NB4 (cell line): ENCODE measurements around the gene NEU4.

ENCODE experiments used
- MYC ChIP-seq: IDR thresholded peaks from 2 replicates; pipeline ENCODE4 v1.6.1; 2011; ENCODE audit warnings: low read depth, low read length
- POLR2A ChIP-seq: IDR thresholded peaks from 2 replicates; pipeline ENCODE4 v1.6.1; 2011; ENCODE audit warnings: mild to moderate bottlenecking; ENCODE audit not compliant: insufficient read length; ENCODE audit errors: extremely low read depth
- TF ChIP-seq, protein P1 (sequence below): IDR thresholded peaks from one replicate; pipeline ENCODE4 v1.5.1; 2012; ENCODE audit warnings: low read depth, low read length
- TF ChIP-seq, protein P2 (sequence below): IDR thresholded peaks from 2 replicates; pipeline ENCODE4 v1.6.1; 2011; ENCODE audit warnings: low read depth, low read length

DNA sequence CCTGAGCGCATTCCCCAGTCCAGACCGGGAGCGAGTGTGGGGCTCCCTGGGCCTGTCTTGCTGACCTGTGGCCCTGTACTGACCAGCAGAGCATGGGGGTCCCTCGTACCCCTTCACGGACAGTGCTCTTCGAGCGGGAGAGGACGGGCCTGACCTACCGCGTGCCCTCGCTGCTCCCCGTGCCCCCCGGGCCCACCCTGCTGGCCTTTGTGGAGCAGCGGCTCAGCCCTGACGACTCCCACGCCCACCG, 5.3 kb downstream of the NEU4 start:
- TF ChIP-seq POLR2A (no peak), MYC (no peak)
- TF ChIP-seq, protein P1, sequence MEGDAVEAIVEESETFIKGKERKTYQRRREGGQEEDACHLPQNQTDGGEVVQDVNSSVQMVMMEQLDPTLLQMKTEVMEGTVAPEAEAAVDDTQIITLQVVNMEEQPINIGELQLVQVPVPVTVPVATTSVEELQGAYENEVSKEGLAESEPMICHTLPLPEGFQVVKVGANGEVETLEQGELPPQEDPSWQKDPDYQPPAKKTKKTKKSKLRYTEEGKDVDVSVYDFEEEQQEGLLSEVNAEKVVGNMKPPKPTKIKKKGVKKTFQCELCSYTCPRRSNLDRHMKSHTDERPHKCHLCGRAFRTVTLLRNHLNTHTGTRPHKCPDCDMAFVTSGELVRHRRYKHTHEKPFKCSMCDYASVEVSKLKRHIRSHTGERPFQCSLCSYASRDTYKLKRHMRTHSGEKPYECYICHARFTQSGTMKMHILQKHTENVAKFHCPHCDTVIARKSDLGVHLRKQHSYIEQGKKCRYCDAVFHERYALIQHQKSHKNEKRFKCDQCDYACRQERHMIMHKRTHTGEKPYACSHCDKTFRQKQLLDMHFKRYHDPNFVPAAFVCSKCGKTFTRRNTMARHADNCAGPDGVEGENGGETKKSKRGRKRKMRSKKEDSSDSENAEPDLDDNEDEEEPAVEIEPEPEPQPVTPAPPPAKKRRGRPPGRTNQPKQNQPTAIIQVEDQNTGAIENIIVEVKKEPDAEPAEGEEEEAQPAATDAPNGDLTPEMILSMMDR, result no peak
- TF ChIP-seq, protein P2, sequence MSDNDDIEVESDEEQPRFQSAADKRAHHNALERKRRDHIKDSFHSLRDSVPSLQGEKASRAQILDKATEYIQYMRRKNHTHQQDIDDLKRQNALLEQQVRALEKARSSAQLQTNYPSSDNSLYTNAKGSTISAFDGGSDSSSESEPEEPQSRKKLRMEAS, result no peak
